ENCODE data around the gene SIK3.
A peak's percentile ranks its signal among the peaks of the same experiment; 100 is the strongest.

The SIK3 gene

DNA sequence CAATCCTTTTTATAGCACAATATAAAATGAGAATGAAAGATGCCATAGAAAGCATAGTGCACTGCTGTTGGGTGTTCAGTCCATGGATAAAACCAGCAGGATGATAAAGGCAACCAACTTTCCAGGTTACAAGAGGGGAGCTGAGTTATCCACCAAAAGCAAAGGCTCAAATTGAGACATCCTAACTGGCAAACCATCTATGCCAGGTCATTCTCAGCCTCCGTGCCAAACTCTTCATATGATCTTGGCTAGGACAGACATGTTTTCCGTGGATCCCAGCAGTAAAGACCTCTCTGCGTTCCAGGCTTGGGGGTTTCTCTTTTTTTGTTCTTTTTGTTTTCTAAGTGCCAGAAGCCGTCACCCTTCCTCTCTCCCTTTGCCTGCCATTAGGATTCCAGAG lies 253.5 kb downstream of the SIK3 start:
- H3K4me3 ChIP-seq (ENCODE audit: low read depth, low read length) = no peak overlapping the region
- TF ChIP-seq CTCF (IDR thresholded peaks at IDR 0.05; ENCODE audit: low read depth, low read length) = no peak

GRCh38 chr11:116843661-116844060 lies 254.6 kb downstream of the SIK3 start:
- no peak for TF ChIP-seq CTCF (IDR thresholded peaks at IDR 0.05; ENCODE audit: low read depth, low read length)
- no peak overlapping the region for H3K4me3 ChIP-seq (ENCODE audit: low read depth, low read length)

DNA sequence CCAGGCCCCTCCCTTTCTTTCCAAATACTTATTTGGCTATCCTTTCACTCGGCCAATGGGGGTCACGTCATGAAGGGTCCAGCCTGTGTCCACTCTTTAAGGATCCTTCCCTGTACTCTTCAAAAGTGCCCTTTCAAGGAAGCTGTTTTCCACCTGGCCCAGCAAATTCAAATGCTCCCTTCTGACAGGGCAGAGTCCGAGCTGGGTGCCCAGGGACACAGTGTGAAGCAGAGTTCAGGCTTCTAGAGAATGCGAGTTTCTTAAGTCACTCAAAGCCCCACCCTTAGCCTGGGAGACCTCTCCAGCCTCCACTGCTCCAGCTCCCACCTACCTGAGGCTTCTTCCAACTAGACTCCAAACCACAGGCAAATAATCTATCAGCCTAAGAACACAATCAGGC lies 255.3 kb downstream of the SIK3 start:
- H3K4me3 ChIP-seq (ENCODE audit: low read depth, low read length) = no peak overlapping the region
- no peak for TF ChIP-seq CTCF (IDR thresholded peaks at IDR 0.05; ENCODE audit: low read depth, low read length)

- no peak for TF ChIP-seq CTCF (IDR thresholded peaks at IDR 0.05; ENCODE audit: low read depth, low read length)
Observed at GRCh38 chr11:116842117-116842516, 256.1 kb downstream of the SIK3 start.

DNA sequence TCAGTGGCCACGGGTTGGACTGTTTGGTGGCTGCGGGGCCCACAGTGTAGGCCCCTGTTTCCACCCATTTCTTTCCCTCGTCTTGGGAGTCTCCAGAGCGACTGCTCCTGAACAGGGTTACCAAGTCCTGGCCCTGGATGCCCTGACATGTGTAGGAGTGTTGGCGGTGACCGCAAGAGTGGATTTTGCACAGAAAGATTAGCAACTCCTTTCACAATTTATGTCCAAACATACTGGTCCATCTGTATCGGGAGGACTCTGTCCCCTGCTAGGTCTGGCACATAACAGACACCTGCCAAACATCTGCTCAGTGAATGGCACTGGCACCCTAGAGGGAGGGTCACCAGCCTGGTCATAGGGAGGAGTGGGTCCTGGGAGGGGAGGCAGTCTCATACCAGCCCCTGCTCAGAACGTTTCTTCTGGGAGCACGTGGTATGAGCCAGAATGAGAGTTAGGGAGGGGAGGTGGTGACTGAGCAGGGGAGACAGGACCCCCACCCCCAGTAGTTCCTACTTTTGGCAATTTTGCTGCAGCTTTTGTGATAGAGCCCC lies 257.4 kb downstream of the SIK3 start:
- TF ChIP-seq CTCF (IDR thresholded peaks at IDR 0.05; ENCODE audit: low read depth, low read length) = no peak
- no peak overlapping the region for H3K4me3 ChIP-seq (ENCODE audit: low read depth, low read length)

More at GRCh38 chr11:116842117-116842516, 256.1 kb downstream of the SIK3 start:
- H3K4me3 ChIP-seq (ENCODE audit: low read depth, low read length) = no peak overlapping the region

- H3K4me3 ChIP-seq (ENCODE audit: low read depth, low read length) = no peak overlapping the region
- peak; percentile 18; the same call in 1 of the 2 replicates for TF ChIP-seq CTCF (IDR thresholded peaks at IDR 0.05; ENCODE audit: low read depth, low read length)
Observed at GRCh38 chr11:116840224-116840745, 257.9 kb downstream of the SIK3 start.

GRCh38 chr11:116838321-116839084 lies 259.7 kb downstream of the SIK3 start:
- no peak for TF ChIP-seq CTCF (IDR thresholded peaks at IDR 0.05; ENCODE audit: low read depth, low read length)

More at GRCh38 chr11:116838321-116839084, 259.7 kb downstream of the SIK3 start:
- H3K4me3 ChIP-seq (ENCODE audit: low read depth, low read length) = no peak overlapping the region

Data from WI38 (cell line).